ENCODE measurements around the gene FADD.
"Not testable (repeated sequence)": the region's sequence is repeated elsewhere in the genome, so short reads cannot be mapped to it uniquely, and the experiment has no call there.

FADD gene

GRCh38 chr11:70205049-70205725 is 2.1 kb downstream of the FADD start:
- no peak for DNase-seq

- no peak for DNase-seq
These were observed 2.7 kb downstream of the FADD start for GRCh38 chr11:70205766-70206165.

- no peak for DNase-seq
These were observed 3.3 kb downstream of the FADD start for GRCh38 chr11:70206226-70206981.

- DNase-seq, result no peak
These were observed 3.9 kb downstream of the FADD start for GRCh38 chr11:70206982-70207376.

GRCh38 chr11:70207531-70208131 is 4.5 kb downstream of the FADD start:
- DNase-seq, result no peak

GRCh38 chr11:70209391-70209912 is 6.4 kb downstream of the FADD start:
- no peak for DNase-seq

- DNase-seq, result no peak
These were observed 7.0 kb downstream of the FADD start for GRCh38 chr11:70210051-70210501.

GRCh38 chr11:70210530-70210929 is 7.4 kb downstream of the FADD start:
- no peak for DNase-seq

GRCh38 chr11:70212227-70212811 is 9.2 kb downstream of the FADD start:
- no peak for DNase-seq

GRCh38 chr11:70217388-70217787 is 14.3 kb downstream of the FADD start:
- not testable (repeated sequence) for DNase-seq

- DNase-seq, result not testable (repeated sequence)
These were observed 15.0 kb downstream of the FADD start for GRCh38 chr11:70218076-70218475.

- no peak for DNase-seq
These were observed 17.0 kb downstream of the FADD start for GRCh38 chr11:70220136-70220535.

- DNase-seq, result no peak
These were observed 17.8 kb downstream of the FADD start for GRCh38 chr11:70220920-70221319.

GRCh38 chr11:70225681-70226177 is 22.6 kb downstream of the FADD start:
- DNase-seq, result no peak

- no peak for DNase-seq
These were observed 23.1 kb downstream of the FADD start for GRCh38 chr11:70226183-70226582.

GRCh38 chr11:70226967-70227366 is 23.9 kb downstream of the FADD start:
- DNase-seq, result no peak

GRCh38 chr11:70229737-70230136 is 26.6 kb downstream of the FADD start:
- no peak for DNase-seq

- no peak for DNase-seq
These were observed 27.2 kb downstream of the FADD start for GRCh38 chr11:70230151-70230839.

- DNase-seq, result no peak
These were observed 28.0 kb downstream of the FADD start for GRCh38 chr11:70230840-70231710.

GRCh38 chr11:70233034-70233433 is 29.9 kb downstream of the FADD start:
- DNase-seq, result no peak

- DNase-seq, result no peak
These were observed 30.4 kb downstream of the FADD start for GRCh38 chr11:70233511-70233934.
